MG63 (cell line): ENCODE measurements around the gene CRIM1. TPM values are rescaled to one million over a fixed set of nuclear protein-coding genes. Genes with fewer than 3 reads are reported as not detected.
A peak's percentile ranks its signal among the peaks of the same experiment; 100 is the strongest.

ENCODE experiments used
- DNase-seq: peaks from one replicate; pipeline ENCODE4 v3.0.0-alpha.2; 2020
- H3K27me3 ChIP-seq: fragments of 250-450 bp; sonication (Bioruptor Pico); 2 replicates; pipeline ENCODE4 v1.5.1; 2020; ENCODE audit warnings: mild to moderate bottlenecking, moderate library complexity
- H3K36me3 ChIP-seq: fragments of 250-450 bp; sonication (Bioruptor Pico); 2 replicates; pipeline ENCODE4 v1.5.1; 2020; ENCODE audit warnings: mild to moderate bottlenecking, moderate library complexity
- H3K4me3 ChIP-seq: fragments of 250-450 bp; sonication (Bioruptor Pico); 2 replicates; pipeline ENCODE4 v1.5.1; 2020; ENCODE audit warnings: mild to moderate bottlenecking, moderate library complexity
- H3K9me3 ChIP-seq: fragments of 250-450 bp; sonication (Bioruptor Pico); 2 replicates; pipeline ENCODE4 v1.5.1; 2020; ENCODE audit warnings: mild to moderate bottlenecking, moderate library complexity
- total RNA-seq: library from RNA; depleted of rRNA; stranded (reverse); fragments of >200 nt; shearing (Covaris generic); gene quantifications from 2 replicates; pipeline ENCODE4 v1.2.3, GENCODE V29; 2014; ENCODE audit warnings: low replicate concordance

CRIM1 gene
- total RNA-seq, 1 experiment from 2014 or later: 102 TPM

DNA sequence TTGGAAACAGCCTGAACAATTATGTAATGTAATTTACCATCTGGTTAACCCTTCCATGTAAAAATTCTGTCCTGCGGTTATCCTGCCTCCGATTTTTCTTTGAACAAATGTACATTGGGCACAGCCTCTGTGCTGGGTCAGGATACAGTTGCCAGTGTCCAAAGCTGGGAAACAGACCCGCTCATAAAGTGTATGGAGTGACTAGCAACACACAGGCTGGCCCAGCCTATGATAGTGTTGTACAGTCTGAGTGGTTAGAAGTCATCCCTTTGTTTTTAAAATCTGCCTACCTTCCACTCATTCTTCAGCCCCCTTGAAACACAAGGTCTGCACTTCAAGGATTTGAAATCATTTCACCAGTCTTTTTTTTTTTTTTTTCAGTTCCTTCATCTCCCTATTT, 192.3 kb downstream of the CRIM1 start:
- Histone ChIP-seq H3K27me3 (no peaks in the 10 kb centered on the region), H3K36me3 (peaks cover 88% of the 10 kb centered on the region), H3K4me3 (no peak overlapping the region), H3K9me3 (no peaks in the 10 kb centered on the region)
- DNase-seq: no peak

DNA sequence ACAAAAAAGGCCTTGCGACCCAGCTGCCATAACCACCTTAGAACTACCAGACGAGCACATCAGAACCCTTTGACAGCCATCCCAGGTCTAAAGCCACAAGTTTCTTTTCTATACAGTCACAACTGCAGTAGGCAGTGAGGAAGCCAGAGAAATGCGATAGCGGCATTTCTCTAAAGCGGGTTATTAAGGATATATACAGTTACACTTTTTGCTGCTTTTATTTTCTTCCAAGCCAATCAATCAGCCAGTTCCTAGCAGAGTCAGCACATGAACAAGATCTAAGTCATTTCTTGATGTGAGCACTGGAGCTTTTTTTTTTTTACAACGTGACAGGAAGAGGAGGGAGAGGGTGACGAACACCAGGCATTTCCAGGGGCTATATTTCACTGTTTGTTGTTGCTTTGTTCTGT, 193.6 kb downstream of the CRIM1 start:
- H3K27me3 ChIP-seq: no peaks in the 10 kb centered on the region
- H3K36me3 ChIP-seq: peaks cover 82% of the 10 kb centered on the region
- H3K9me3 ChIP-seq: no peaks in the 10 kb centered on the region
- H3K4me3 ChIP-seq: no peak overlapping the region
- no peak for DNase-seq

DNA sequence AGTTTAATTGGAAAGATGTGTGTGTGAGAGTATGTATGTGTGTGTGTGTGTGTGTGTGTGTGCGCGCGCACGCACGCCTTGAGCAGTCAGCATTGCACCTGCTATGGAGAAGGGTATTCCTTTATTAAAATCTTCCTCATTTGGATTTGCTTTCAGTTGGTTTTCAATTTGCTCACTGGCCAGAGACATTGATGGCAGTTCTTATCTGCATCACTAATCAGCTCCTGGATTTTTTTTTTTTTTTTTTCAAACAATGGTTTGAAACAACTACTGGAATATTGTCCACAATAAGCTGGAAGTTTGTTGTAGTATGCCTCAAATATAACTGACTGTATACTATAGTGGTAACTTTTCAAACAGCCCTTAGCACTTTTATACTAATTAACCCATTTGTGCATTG, 194.4 kb downstream of the CRIM1 start:
- no peak overlapping the region for H3K4me3 ChIP-seq
- H3K9me3 ChIP-seq: no peaks in the 10 kb centered on the region
- H3K27me3 ChIP-seq: no peaks in the 10 kb centered on the region
- DNase-seq: no peak
- peaks cover 78% of the 10 kb centered on the region for H3K36me3 ChIP-seq

DNA sequence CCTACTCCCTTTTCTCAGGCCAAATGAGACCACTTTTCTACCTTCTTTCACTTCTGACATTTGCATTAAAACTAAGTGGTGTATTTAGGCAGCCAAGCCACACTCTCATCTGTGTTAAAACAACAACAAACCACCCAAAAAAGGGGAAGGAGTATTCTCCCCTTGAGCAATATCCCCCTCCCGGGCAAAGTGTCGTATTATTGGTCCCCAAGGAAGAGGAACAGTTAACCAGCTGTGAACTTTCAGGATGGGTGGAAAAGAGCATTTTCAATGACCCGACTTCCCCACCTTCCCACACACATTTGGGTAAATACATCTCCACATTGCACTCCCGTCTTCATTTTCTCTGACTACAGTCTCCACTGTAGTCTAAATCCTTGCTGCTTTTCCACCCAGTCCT, 198.1 kb downstream of the CRIM1 start:
- peaks cover 59% of the 10 kb centered on the region for H3K36me3 ChIP-seq
- DNase-seq: no peak
- no peaks in the 10 kb centered on the region for H3K27me3 ChIP-seq
- H3K9me3 ChIP-seq: no peaks in the 10 kb centered on the region
- no peak overlapping the region for H3K4me3 ChIP-seq

DNA sequence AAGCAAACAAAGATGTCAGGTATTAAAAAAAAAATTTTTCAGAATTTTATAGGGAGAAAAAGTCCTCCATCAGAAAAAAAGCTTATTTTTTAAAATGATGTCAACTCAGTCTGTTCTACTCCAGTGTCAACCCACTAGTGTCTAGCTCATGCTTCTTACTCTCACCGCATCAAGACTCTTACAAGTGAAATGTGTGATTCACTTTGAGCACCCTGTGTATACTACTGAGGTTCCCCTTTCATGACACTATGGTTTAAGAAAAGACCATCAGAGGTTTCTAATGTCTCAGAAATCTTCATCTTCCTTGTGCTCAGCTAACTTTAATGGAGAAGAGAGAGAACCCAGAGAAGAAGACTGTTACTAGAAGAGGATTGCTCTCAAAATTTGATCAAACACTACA, 199.0 kb downstream of the CRIM1 start:
- Histone ChIP-seq H3K36me3 (peaks cover 57% of the 10 kb centered on the region), H3K9me3 (no peaks in the 10 kb centered on the region), H3K27me3 (no peaks in the 10 kb centered on the region), H3K4me3 (no peak overlapping the region)
- no peak for DNase-seq

DNA sequence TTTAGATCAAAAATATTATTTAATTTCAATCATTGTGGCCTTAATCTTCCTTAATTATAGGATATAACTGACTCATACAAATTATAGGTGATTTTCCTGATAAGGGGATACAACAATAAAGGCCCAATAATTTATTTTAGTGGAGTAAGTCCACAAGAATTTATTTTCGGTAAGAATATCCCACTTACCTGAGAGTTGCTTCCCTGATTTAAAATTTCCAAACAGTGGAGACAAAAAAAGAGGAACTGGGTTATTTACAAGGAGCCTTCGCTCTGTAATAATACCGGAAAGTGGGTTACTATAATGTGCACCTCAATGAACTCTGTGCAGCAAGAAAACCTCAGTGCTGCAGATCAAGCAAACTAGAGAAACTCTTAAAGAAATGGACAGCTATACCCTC, 200.2 kb downstream of the CRIM1 start:
- Histone ChIP-seq H3K27me3 (no peaks in the 10 kb centered on the region), H3K9me3 (no peaks in the 10 kb centered on the region), H3K4me3 (no peak overlapping the region), H3K36me3 (peaks cover 59% of the 10 kb centered on the region)
- no peak for DNase-seq

DNA sequence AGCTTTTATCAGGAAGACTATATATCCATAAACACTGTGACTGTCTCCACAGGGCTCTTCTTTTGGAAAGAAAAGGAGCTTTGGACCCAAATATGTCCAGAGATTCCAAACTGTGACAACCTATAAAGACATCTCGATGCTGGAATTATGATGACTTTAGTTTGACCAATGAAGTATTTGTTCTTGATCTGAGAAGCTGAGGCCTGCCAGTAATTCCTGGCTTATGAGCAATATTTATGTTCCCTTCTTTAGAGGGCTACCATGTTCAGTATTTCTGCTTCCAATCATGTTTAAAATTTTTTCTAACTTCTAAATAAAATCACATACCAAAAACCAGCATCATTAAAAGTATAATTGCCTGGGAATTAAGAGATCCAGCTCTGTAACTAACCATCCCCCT, 201.3 kb downstream of the CRIM1 start:
- peak; percentile 31 for DNase-seq
- H3K4me3 ChIP-seq: no peak overlapping the region
- peaks cover 52% of the 10 kb centered on the region for H3K36me3 ChIP-seq
- no peaks in the 10 kb centered on the region for H3K9me3 ChIP-seq
- no peaks in the 10 kb centered on the region for H3K27me3 ChIP-seq

DNA sequence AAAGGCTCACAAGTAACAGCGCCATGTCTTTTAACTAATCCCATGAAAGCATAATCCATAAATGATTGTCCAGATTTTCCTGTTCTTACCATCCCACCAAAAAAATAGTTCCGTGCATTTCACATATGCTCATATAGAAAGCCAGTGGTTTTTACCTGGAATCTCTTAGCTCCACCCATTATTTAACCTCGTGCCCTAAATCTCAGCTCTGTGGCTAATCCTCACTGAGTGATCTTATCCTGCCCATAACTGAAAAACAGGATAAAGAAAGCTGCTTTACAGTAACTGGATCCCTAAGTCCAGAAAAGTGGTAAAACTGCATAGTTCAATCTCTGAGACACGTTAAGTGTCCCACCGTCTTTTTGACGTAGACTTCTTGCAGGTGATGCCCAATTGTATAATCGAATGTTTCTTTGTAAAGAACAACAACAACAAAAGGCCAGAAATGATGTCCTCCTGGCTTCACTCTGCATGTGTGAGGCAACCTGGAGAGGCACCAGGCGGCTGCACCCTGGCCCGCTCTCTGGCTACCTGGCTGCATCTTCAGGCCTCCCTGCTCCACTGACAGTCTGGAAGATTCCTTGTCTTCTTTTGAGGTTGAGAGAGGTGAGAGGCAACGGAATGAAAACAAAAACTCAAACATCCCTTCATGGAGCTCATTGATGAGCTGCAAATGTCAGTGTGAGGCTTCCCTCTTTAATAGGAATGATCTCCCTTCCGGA, 203.8 kb downstream of the CRIM1 start:
- H3K4me3 ChIP-seq: no peak overlapping the region
- H3K9me3 ChIP-seq: no peaks in the 10 kb centered on the region
- no peaks in the 10 kb centered on the region for H3K27me3 ChIP-seq
- no peak for DNase-seq
- H3K36me3 ChIP-seq: peaks cover 37% of the 10 kb centered on the region

DNA sequence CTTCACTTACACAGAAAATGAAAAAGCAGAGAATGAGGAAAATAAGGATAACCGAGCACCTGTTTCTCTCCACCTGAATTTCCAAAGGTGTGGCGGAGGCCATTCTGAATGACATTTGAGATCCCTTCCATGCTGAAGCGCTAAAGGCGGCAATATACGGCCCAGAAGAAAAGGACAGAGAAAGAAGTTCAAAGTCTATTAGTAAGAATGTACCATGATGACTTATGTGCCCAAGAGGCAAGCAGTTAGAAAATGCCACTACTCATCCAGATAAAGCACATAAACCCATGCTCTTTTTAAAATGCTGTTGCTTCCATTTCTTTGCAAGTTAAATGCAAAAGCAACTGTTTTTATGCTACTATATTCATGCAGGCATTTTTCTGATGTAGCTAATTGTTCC, 205.1 kb downstream of the CRIM1 start:
- DNase-seq: no peak
- no peaks in the 10 kb centered on the region for H3K27me3 ChIP-seq
- H3K9me3 ChIP-seq: no peaks in the 10 kb centered on the region
- H3K36me3 ChIP-seq: peaks cover 41% of the 10 kb centered on the region
- H3K4me3 ChIP-seq: no peak overlapping the region

DNA sequence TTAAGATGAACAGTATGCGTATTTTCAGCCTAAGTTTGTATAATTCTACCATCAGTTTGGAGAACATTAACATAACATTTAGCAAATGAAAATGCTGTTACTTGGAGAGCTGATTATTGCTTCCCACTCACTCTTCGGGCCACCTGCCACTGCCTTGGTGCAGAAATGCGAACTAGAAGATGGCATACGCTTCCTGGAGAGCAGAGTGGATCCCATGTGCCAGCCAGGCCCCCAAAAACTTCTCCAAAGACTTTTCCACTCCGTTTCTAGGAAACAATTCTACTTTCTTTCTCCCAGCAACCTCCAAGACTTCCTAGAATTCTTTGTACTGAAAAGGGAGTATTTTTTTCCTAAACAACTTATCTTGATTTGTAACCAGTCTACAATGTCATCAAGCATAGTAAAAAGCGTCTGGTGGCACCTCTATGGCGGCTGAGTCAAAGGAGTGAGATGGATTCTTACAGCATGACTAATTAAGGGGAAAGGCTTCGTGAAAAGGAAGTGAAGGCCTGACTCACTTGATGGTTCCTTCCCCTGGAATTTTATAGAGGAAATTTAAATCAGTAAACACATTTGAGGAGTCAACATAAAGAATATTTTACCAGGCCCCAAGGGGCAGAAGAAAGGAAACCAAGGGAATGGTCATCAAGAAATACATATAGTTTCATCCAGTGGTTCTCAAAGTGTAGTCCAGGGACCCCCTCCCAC, 205.8 kb downstream of the CRIM1 start:
- Histone ChIP-seq H3K27me3 (no peaks in the 10 kb centered on the region), H3K36me3 (peaks cover 45% of the 10 kb centered on the region), H3K9me3 (no peaks in the 10 kb centered on the region), H3K4me3 (no peak overlapping the region)
- DNase-seq: peak; percentile 79

DNA sequence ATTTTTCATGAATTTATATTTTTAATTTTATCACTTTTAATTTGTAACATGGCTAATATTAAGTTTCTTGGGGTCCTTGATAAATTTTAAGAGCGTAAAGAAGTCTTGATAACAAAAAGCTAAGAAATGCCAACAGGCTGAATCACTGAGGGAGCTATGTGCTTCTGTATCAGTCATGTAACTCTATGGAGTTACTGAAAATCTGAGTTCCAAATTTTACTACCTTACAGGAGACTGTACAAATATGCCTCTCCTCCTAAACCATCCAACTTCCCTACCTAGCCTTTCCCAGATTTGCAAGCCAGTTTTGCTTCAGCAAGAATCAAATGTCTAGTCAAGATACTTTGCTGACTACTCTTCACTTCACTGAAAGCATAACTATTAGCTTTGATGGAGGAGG, 206.7 kb downstream of the CRIM1 start:
- Histone ChIP-seq H3K36me3 (peaks cover 47% of the 10 kb centered on the region), H3K4me3 (no peak overlapping the region)
- no peak for DNase-seq

DNA sequence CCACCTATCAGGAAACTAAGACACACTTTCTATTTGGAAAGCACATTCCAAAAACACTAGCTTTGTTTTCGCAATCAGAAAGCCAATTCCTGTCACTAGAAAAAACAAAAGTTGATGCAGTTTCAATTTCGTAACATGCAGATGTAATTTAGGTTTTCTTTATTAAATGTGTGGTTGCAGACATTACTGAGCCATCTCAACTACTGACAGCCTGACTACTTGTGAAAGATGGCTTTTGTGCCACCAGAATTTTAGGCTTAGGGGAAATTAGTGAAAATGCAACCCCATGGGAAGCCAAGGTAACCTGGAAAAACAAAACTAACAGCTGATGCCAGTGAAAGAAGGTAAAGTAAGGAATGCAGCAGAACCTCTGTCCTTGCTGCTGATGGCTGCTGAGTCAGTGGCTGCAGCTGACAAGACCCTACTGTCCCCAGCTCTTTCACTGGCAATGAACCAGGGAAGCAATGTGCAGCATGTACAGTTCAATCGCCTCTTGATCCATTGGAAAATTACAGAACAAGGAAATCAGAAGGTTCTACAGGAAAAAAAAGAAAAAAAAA, 207.5 kb downstream of the CRIM1 start:
- Histone ChIP-seq H3K36me3 (peaks cover 47% of the 10 kb centered on the region), H3K9me3 (no peaks in the 10 kb centered on the region), H3K4me3 (no peak overlapping the region), H3K27me3 (no peaks in the 10 kb centered on the region)
- DNase-seq: no peak

More for the DNA sequence above, 206.7 kb downstream of the CRIM1 start:
- Histone ChIP-seq H3K9me3 (no peaks in the 10 kb centered on the region), H3K27me3 (no peaks in the 10 kb centered on the region)

DNA sequence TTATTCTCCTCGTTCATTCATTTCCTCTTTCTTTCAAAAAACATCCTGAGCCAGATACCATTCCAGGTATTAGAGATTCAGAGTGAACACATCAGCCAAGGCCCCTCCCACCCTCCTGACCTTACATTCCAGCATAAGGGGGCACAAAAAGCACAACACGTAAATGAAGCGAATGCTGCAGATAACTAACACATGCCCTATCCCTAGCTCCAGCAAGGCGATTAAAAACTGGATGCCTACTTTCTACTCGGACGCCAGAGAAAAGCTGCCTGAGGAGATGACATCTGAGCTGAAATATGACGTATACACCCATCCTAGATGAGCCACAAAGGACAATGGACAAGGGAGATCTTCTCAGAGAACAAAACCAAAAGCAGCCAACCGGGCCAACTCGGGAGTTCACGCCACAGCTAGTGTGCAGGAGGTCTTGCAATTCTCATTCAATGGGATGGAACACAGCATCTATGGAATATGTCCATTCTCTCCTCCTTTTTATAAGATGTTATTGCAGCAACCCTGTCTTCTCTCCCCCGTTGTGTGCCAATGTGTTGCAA, 208.9 kb downstream of the CRIM1 start:
- no peaks in the 10 kb centered on the region for H3K27me3 ChIP-seq
- no peak for DNase-seq
- no peak overlapping the region for H3K4me3 ChIP-seq
- peaks cover 41% of the 10 kb centered on the region for H3K36me3 ChIP-seq
- H3K9me3 ChIP-seq: no peaks in the 10 kb centered on the region

DNA sequence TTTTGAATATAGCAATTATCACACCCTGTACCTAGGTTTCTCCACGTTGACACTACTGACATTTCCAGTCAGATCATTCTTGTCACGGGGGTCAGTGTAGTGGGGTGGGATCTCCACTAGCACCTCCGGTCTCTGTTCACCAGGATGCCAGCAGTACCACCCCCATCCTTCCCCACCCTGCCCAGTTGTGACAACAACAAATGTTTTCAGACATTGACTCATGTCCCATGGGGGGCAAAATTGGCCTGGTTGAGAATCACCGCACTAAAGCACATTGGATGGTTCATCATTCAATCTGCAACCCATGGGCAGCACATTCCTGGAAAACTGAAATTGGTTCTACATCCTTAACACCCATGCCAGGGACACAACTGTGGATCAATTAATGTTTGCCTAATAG, 210.1 kb downstream of the CRIM1 start:
- H3K9me3 ChIP-seq: no peaks in the 10 kb centered on the region
- no peak overlapping the region for H3K4me3 ChIP-seq
- peaks cover 28% of the 10 kb centered on the region for H3K36me3 ChIP-seq
- no peak for DNase-seq
- no peaks in the 10 kb centered on the region for H3K27me3 ChIP-seq

DNA sequence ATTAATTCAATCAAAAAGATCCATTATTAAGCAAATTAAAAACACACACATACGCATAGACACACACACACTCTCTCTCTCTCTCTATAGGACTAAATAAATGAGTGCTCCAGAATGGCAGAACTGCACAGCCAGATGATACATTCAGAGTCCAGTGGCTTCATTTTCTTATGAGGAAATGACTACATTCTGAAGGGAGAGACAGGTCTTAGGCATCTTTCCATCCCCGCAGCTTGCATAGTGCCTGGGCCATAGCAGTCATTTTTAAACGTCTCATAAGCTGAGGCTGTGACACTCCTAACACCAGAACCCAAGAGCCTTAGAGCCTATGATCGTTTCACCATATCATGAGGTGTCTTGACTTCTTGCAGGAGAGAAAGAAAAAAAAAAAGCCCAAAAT, 211.3 kb downstream of the CRIM1 start:
- DNase-seq: no peak
- Histone ChIP-seq H3K36me3 (peaks cover 27% of the 10 kb centered on the region), H3K9me3 (no peaks in the 10 kb centered on the region), H3K4me3 (no peak overlapping the region), H3K27me3 (no peaks in the 10 kb centered on the region)

DNA sequence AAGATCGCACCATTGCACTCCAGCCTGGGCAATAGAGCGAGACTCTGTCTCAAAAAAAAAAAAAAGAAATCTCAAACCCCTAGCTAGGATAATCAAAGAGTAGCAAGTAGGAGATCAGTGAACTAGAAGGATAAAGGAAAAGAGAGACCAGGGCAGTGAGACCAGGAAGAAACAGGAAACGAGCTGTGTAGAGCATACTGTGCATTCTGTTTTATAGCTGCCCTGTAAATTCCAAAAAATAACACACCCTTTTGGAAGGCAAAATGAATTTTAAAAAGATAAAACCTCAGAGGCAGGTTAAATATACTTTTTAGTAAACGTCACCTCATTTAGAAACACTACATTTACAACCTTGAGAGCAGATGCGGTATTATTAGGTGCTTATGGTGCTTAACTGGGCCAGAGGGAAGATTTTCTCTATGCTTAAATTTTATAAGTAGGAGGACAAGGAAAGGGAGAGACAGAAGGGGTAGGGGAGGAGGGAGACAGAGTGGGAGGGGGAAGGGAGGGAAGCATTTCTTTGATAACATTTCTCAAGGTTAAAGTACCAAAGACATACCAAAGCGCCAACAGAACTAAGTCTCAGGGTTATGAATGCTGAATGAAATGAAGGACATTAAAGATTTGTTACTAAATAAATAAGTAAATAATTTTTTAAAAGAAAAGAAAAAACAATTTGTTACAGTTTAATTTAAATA, 212.3 kb downstream of the CRIM1 start:
- peaks cover 33% of the 10 kb centered on the region for H3K36me3 ChIP-seq
- no peak overlapping the region for H3K4me3 ChIP-seq
- H3K9me3 ChIP-seq: no peaks in the 10 kb centered on the region
- H3K27me3 ChIP-seq: no peaks in the 10 kb centered on the region
- no peak for DNase-seq
